Upper lobe of left lung (tissue), 6 donors: ENCODE measurements around the gene RIPOR1. TPM values are rescaled to one million over a fixed set of nuclear protein-coding genes. Genes with fewer than 3 reads are reported as not detected.
"Not testable (repeated sequence)": the region's sequence is repeated elsewhere in the genome, so short reads cannot be mapped to it uniquely, and the experiment has no call there.

Experiments
- ATAC-seq, 2 donors: fragments of 200-7000 bp; cut with Tn5 transposase; one replicate each; pipeline ENCODE4 v1.9.1; 2022; ENCODE audit warnings: mild to moderate bottlenecking in 2 of 2, moderate library complexity in 2 of 2; ENCODE audit not compliant: low FRiP score in 2 of 2
- DNase-seq, 2 donors: peaks; one replicate each; pipeline ENCODE4 v3.0.0-alpha.2; 2019 to 2020
- H3K27ac ChIP-seq, 4 donors: fragments of 200-600 bp; sonication (generic); one replicate each; pipeline ENCODE4 v1.5.1; 2016 to 2019
- H3K27me3 ChIP-seq, 4 donors: fragments of 200-600 bp; sonication (generic); one replicate each; pipeline ENCODE4 v1.5.1; 2017 to 2019
- H3K36me3 ChIP-seq, 4 donors: fragments of 200-600 bp; sonication (generic); one replicate each; pipeline ENCODE4 v1.5.1; 2016 to 2019
- H3K4me1 ChIP-seq, 4 donors: fragments of 200-600 bp; sonication (generic); one replicate each; pipeline ENCODE4 v1.5.1; 2018 to 2019
- H3K4me3 ChIP-seq, 4 donors: fragments of 200-600 bp; sonication (generic); one replicate each; pipeline ENCODE4 v1.5.1; 2017 to 2019; ENCODE audit warnings: mild to moderate bottlenecking in 2 of 4, moderate library complexity in 1 of 4
- H3K9me3 ChIP-seq, 4 donors: fragments of 200-600 bp; sonication (generic); one replicate each; pipeline ENCODE4 v1.5.1; 2018 to 2019
- EP300 ChIP-seq, 4 donors: sonication (generic); formaldehyde crosslinking; IDR thresholded peaks; one replicate each; pipeline ENCODE4 v1.5.1; 2017; ENCODE audit warnings: antibody characterized with exemption in 4 of 4, control low read depth in 2 of 4
- POLR2A ChIP-seq, 4 donors: fragments of 450-650 bp; IDR thresholded peaks; one replicate each; pipeline ENCODE4 v1.5.1; 2016 to 2017; ENCODE audit warnings: antibody characterized with exemption in 4 of 4, mild to moderate bottlenecking in 2 of 4
- POLR2AphosphoS5 ChIP-seq, 2 donors: sonication (generic); formaldehyde crosslinking; IDR thresholded peaks; one replicate each; pipeline ENCODE4 v1.5.1; 2017; ENCODE audit warnings: antibody characterized with exemption in 2 of 2
- WGBS, 2 donors: methylation state at CpG; one replicate each; pipeline ENCODE4 v1.1.5; 2017 to 2018; 5-methylcytosine and 5-hydroxymethylcytosine counted together
- total RNA-seq, 6 donors: library from RNA; depleted of rRNA in 4 of 6; stranded (reverse); fragments of >200 nt in 4 of 6; gene quantifications; one replicate each; pipeline versions ENCODE4 v1.1.0 to v1.2.1, GENCODE V29; 2016 to 2021
- TF ChIP-seq, protein P1 (sequence below), 6 experiments: fragments of 450-650 bp in 4 of 6; fragments of 200-600 bp in 2 of 6; sonication (generic) in 2 of 6; IDR thresholded peaks; one replicate each; pipeline ENCODE4 v1.5.1; 2016 to 2019; ENCODE audit warnings: antibody characterized with exemption in 6 of 6
- donor health status: DM: no; HTN: no; CAD: no; lungs with moderate emphysema.
- donor health status: DM: no; HTN: yes; CAD: no; lungs with severe emphysema.

Gene RIPOR1
- total RNA-seq, 6 donors from 2014 or later = 76.9 to 183 (median 113) TPM

DNA sequence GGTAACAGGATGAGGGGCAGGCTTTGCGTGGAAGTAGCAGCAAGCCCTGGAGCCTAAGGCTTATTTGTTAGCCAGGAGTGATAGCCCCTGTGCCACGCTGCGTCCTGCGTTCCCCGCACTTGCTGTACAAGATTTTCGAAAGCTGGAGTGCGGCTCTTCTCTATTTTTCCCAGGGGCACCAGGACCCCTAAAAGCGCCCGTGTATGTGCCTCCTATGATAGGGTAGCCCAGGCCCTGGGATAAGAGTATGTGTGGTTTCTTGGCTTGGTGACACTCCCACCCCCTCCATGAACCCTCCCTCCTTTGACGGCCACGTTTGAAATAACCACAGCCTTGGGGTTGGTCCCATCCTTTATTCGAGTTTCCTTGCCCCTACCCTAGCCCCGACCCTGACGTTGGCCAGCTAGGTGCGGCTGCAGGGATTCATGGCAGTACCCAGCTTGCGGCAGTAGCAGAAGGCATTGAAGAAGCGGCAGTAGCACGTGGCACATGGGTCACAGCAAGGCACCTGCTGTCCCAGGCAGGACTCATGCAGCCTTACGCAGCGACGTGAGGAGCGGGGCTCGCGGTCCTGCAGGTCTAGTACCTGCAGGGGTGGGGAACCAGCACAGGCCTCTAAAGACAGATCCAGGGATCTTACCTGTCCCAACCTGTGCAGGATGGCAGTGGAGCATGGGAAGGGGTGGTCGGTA, 46.2 kb upstream of the RIPOR1 start:
- no peaks in the 10 kb centered on the region for H3K27me3 ChIP-seq
- peak overlapping the region in 3 of 4 donors; percentile 97 to 98 (median 98) for H3K27ac ChIP-seq
- H3K9me3 ChIP-seq = no peaks in the 10 kb centered on the region
- TF ChIP-seq POLR2AphosphoS5 (IDR thresholded peaks at IDR 0.05) = no peak
- TF ChIP-seq, protein P1, sequence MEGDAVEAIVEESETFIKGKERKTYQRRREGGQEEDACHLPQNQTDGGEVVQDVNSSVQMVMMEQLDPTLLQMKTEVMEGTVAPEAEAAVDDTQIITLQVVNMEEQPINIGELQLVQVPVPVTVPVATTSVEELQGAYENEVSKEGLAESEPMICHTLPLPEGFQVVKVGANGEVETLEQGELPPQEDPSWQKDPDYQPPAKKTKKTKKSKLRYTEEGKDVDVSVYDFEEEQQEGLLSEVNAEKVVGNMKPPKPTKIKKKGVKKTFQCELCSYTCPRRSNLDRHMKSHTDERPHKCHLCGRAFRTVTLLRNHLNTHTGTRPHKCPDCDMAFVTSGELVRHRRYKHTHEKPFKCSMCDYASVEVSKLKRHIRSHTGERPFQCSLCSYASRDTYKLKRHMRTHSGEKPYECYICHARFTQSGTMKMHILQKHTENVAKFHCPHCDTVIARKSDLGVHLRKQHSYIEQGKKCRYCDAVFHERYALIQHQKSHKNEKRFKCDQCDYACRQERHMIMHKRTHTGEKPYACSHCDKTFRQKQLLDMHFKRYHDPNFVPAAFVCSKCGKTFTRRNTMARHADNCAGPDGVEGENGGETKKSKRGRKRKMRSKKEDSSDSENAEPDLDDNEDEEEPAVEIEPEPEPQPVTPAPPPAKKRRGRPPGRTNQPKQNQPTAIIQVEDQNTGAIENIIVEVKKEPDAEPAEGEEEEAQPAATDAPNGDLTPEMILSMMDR (IDR thresholded peaks at IDR 0.05) = no peak
- no peak for TF ChIP-seq EP300 (IDR thresholded peaks at IDR 0.05)
- no peak for TF ChIP-seq POLR2A (IDR thresholded peaks at IDR 0.05)
- H3K36me3 ChIP-seq = peaks cover 0 to 4% (median 0%) of the 10 kb centered on the region in 4 donors
- DNase-seq (peak in 1 of 2 donors; percentile 81), ATAC-seq (no peak)
- peaks cover 39 to 59% (median 44%) of the 10 kb centered on the region in 4 donors for H3K4me1 ChIP-seq
- 68 to 72% methylated on average over 19 to 25 of the region's 25 CpGs for WGBS, 2 donors
- peak overlapping the region in 3 of 4 donors; percentile 78 to 94 (median 93) for H3K4me3 ChIP-seq

DNA sequence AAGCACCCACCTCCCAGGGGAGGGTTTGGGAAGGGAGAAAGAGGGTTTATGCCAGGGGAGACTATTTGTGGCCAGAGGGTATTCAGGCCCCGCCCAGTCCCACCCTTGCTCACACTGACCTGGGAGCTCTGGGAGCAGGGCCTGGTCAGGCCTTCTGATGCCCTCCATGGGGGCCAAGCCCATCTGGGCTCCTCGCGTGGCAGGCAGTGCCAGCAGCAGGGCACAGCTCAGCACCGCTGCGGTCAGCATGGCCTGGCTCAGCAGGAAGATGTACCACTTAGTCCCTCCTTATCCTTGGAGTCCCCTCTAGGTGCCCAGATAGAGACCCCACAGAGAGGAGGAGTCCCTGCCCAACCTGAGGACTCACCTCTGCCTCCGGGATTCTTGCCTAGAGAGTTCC, 45.5 kb upstream of the RIPOR1 start, which contains the start of gene AGRP:
Gene AGRP (minus strand): TSS at position 398 of the 400 bp plus-strand sequence. CDS start 149 bp downstream, at position 249.
- TF ChIP-seq EP300 (IDR thresholded peaks at IDR 0.05) = no peak
- no peak for TF ChIP-seq POLR2A (IDR thresholded peaks at IDR 0.05)
- TF ChIP-seq POLR2AphosphoS5 (IDR thresholded peaks at IDR 0.05) = no peak
- TF ChIP-seq, protein P1 (IDR thresholded peaks at IDR 0.05) = no peak
- no peak for ATAC-seq
- Histone ChIP-seq H3K9me3 (no peaks in the 10 kb centered on the region), H3K4me3 (peak within 1 kb of the TSS in 2 of 4 donors; percentile 78 to 93), H3K36me3 (peaks cover 0 to 4% (median 0%) of the 10 kb centered on the region in 4 donors), H3K27me3 (no peaks in the 10 kb centered on the region), H3K27ac (peak within 1 kb of the TSS in 2 of 4 donors; percentile 98), H3K4me1 (peaks cover 33 to 58% (median 41%) of the 10 kb centered on the region in 4 donors)
- 90 to 97% methylated on average over 2 to 4 of the region's 6 CpGs for WGBS, 2 donors
- no peak for DNase-seq

DNA sequence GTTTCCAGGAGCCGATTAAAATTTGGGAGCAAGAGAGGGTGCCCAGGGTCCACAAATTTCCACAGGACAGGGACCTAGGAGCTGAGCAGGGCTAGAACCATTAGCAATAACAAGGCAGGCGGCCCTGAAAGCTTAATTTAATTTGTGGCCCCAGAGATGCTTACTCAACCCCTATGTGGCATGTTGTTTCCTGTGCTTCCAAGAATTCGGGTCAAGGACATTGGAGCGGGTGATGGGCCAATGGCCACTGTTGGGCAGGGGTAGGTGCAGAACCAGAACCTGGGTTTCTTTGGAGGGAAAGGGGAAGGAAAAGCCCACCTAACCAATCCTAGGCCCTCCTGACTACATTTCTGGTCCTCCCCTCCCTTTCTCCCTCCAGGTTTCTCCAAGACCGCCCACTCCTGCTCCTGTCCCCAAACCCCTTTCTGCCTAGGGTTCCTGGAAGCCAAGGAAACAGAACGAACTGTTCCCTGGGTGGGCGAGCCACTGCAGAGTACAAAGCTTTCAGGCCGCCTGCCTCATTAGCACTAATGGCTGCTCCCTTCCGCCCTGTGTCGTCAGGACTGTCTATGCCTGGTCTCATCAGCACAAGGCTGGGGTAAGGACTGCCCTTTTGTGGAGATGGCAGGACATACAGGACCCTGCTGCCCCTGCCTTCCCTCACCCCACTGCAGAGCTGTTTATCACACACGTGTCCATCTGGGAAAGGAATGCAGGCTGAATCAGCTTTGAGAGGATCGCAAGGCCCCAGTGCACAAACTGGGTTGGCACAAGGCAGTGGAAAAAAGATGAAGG, 44.7 kb upstream of the RIPOR1 start:
- Histone ChIP-seq H3K4me1 (peaks cover 31 to 54% (median 37%) of the 10 kb centered on the region in 4 donors), H3K9me3 (no peaks in the 10 kb centered on the region), H3K27me3 (no peaks in the 10 kb centered on the region), H3K36me3 (peaks cover 0 to 4% (median 0%) of the 10 kb centered on the region in 4 donors), H3K4me3 (no peak overlapping the region), H3K27ac (peak overlapping the region in 1 of 4 donors; percentile 98)
- TF ChIP-seq POLR2A (IDR thresholded peaks at IDR 0.05) (no peak), POLR2AphosphoS5 (IDR thresholded peaks at IDR 0.05) (no peak), EP300 (IDR thresholded peaks at IDR 0.05) (no peak)
- TF ChIP-seq, protein P1 (IDR thresholded peaks at IDR 0.05) = no peak
- ATAC-seq = no peak
- 86 to 88% methylated on average over 10 to 12 of the region's 12 CpGs for WGBS, 2 donors
- DNase-seq = no peak

DNA sequence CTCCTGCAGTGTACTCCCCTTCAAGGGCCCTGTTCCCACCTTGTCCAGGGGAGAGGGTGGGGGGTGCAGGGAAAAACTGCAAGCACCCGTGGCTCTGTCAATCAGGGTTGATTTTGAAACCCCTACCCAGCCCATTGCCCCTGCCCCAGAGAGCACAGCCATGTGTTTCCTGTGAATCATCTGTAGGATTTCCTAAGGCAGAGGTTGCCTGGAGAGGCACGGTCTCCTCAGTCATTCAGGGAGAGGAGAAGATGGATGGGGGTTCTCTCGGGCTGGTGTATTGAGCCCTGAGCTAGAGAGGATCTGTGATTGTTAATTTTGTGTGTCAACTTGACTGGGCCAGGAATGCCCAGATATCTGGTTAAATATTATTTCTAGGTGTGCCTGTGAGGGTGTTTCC, 41.8 kb upstream of the RIPOR1 start:
- Histone ChIP-seq H3K36me3 (peaks cover 0 to 4% (median 0%) of the 10 kb centered on the region in 4 donors), H3K27ac (peak overlapping the region in 2 of 4 donors; percentile 13 to 67), H3K27me3 (no peaks in the 10 kb centered on the region), H3K9me3 (no peaks in the 10 kb centered on the region), H3K4me3 (no peak overlapping the region), H3K4me1 (peaks cover 22 to 46% (median 36%) of the 10 kb centered on the region in 4 donors)
- WGBS, 2 donors = 48 to 58% methylated on average over 3 of the region's 3 CpGs
- TF ChIP-seq, protein P1 (IDR thresholded peaks at IDR 0.05) = no peak
- TF ChIP-seq POLR2AphosphoS5 (IDR thresholded peaks at IDR 0.05) (peak in 1 of 2 donors; percentile 27), EP300 (IDR thresholded peaks at IDR 0.05) (peak in 1 of 4 donors; percentile 44), POLR2A (IDR thresholded peaks at IDR 0.05) (peak in 1 of 4 donors; percentile 32)
- peak in 1 of 2 donors; percentile 40 for ATAC-seq
- DNase-seq = peak in 1 of 2 donors; percentile 59

DNA sequence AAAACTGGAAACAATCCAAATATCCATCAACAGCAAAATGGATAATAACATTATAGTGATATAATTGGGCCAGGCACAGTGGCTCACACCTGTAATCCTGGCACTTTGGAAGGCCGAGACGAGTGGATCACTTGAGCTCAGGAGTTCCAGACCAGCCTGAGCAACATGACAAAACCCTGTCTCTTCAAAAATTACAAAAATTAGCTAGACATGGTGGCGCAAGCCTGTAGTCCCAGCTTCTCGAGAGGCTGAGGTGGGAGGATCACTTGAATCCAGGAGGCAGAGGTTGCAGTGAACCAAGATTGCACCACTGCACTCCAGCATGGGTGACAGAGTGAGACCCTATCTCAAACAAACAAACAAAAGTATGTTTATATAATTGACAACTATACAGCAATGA, 41.1 kb upstream of the RIPOR1 start:
- H3K27me3 ChIP-seq, H3K9me3 ChIP-seq, H3K36me3 ChIP-seq, DNase-seq, H3K4me3 ChIP-seq, ATAC-seq: not testable (repeated sequence)
- Histone ChIP-seq H3K27ac (peak overlapping the region in 1 of 4 donors; percentile 67), H3K4me1 (peaks cover 16 to 39% (median 29%) of the 10 kb centered on the region in 4 donors)
- 88 to 92% methylated on average over 4 of the region's 4 CpGs for WGBS, 2 donors
